ENCODE data around the gene OR2D2. TPM values are rescaled to one million over a fixed set of nuclear protein-coding genes. Genes with fewer than 3 reads are reported as not detected.
"Not testable (repeated sequence)": the region's sequence is repeated elsewhere in the genome, so short reads cannot be mapped to it uniquely, and the experiment has no call there.

OR2D2 gene
- total and polyA plus RNA-seq, 2 of the 4 experiments (the other 2 are of a cell fraction), result 0.07 to 0.36 TPM

DNA sequence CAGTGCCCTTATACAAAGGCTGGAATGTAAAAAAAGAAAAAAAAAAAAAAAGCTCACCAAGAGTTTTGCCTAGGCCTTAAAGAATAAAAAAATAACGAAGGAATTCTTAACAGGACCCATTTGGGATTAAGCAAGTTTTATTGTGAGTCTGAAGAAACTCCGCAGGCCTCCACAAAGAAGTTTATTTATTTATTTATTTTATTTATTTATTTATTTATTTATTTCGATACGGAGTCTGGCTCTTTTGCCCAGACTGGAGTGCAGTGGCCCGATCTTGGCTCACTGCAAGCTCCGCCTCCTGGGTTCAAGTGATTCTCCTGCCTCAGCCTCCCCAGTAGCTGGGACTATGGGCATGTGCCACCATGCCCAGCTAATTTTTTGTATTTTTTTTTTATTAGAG lies 37.5 kb downstream of the OR2D2 start:
- H3K4me1 ChIP-seq (ENCODE audit: control insufficient read depth, insufficient read depth, low read length); ATAC-seq (ENCODE audit: low read depth); H3K36me3 ChIP-seq (ENCODE audit: control insufficient read depth, insufficient read depth, low read length); H2BK15ac ChIP-seq (ENCODE audit: low read depth, low read length); H4K91ac ChIP-seq (ENCODE audit: insufficient read depth, low read depth, low read length); H2BK120ac ChIP-seq (ENCODE audit: low read depth, low read length); H3K18ac ChIP-seq (ENCODE audit: low read depth, low read length); H3K23ac ChIP-seq (ENCODE audit: low read depth, low read length); H2AFZ ChIP-seq (replicated peaks; ENCODE audit: low read length, poor library complexity); in situ Hi-C loops (cut with MboI; ENCODE audit: low sequenced_read_pairs); CTCF ChIA-PET; H2AK9ac ChIP-seq (replicated peaks; ENCODE audit: low read depth, low read length, poor library complexity); H4K5ac ChIP-seq (ENCODE audit: low read depth, low read length); H3K9me3 ChIP-seq (ENCODE audit: control insufficient read depth, insufficient read depth, low read length); H3K4ac ChIP-seq (ENCODE audit: low read depth, low read length); H3K79me1 ChIP-seq (ENCODE audit: low read depth in 1 of 2, low read length in 2 of 2); H4K8ac ChIP-seq (ENCODE audit: low read depth in 2 of 2, low read length in 2 of 2); H2AK5ac ChIP-seq (ENCODE audit: low read depth, low read length); H3K56ac ChIP-seq (ENCODE audit: extremely low read depth, insufficient read depth, low read length); intact Hi-C loops (cut with micrococcal nuclease); H2BK5ac ChIP-seq (ENCODE audit: low read depth, low read length, poor library complexity, severe bottlenecking); BruUV-seq (replicated peaks); dilution Hi-C loops (cut with HindIII; ENCODE audit: low sequenced_read_pairs, unreplicated experiment); H3K14ac ChIP-seq (replicated peaks; ENCODE audit: low read depth, low read length); H3K27ac ChIP-seq (ENCODE audit: insufficient read depth, low read length); H3K9me1 ChIP-seq (ENCODE audit: insufficient read depth, low read length); H3K4me3 ChIP-seq (ENCODE audit: insufficient read depth, low read depth, low read length); POLR2A ChIA-PET (ENCODE audit: unreplicated experiment); H3K27me3 ChIP-seq (ENCODE audit: control insufficient read depth, insufficient read depth, low read length); DNase-seq; H4K20me1 ChIP-seq (ENCODE audit: insufficient read depth, low read length); H2BK20ac ChIP-seq (ENCODE audit: low read depth, low read length); H3K9ac ChIP-seq (ENCODE audit: low read depth, low read length); H3K4me2 ChIP-seq (ENCODE audit: low read depth, low read length): not testable (repeated sequence)
- no CpG with 5 or more reads among the region's 6 CpGs for WGBS, 2 experiments (ENCODE audit: extremely low coverage in 2 of 2, insufficient read length in 1 of 2)

All from IMR-90 (cell line).